ENCODE data around the gene CBX4. TPM values are rescaled to one million over a fixed set of nuclear protein-coding genes. Genes with fewer than 3 reads are reported as not detected.
A peak's percentile ranks its signal among the peaks of the same experiment; 100 is the strongest.

CBX4 gene
- total RNA-seq, 4 donors from 2014 or later = 5.5 to 16.6 (median 10.6) TPM

DNA sequence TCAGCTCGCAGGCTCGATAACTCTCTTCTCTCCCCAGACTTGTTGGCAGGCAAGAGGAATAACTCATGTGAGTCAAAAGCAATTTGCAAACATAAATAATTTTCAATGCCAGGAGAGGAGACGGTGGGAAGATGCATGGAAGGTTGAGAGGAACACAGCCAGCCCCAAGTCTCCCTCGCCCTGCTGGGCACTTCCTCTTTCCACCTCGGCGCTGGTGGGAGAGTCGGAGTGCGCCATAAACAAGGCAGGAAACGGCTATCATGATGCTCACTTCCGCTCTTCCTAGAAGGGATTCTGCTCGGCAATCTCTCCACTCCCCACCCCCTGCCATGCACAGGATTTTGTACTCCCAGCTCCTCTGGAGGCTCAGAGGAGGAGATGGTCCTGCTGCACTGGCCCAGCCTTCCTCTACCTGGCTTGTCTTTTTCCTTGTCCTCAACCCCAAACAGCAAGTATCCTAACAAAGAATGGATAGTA, 13.0 kb downstream of the CBX4 start:
- ATAC-seq (ENCODE audit: low FRiP score) (peak; percentile 24), DNase-seq (ENCODE audit: low spot score) (no peak)
- TF ChIP-seq, protein P1, sequence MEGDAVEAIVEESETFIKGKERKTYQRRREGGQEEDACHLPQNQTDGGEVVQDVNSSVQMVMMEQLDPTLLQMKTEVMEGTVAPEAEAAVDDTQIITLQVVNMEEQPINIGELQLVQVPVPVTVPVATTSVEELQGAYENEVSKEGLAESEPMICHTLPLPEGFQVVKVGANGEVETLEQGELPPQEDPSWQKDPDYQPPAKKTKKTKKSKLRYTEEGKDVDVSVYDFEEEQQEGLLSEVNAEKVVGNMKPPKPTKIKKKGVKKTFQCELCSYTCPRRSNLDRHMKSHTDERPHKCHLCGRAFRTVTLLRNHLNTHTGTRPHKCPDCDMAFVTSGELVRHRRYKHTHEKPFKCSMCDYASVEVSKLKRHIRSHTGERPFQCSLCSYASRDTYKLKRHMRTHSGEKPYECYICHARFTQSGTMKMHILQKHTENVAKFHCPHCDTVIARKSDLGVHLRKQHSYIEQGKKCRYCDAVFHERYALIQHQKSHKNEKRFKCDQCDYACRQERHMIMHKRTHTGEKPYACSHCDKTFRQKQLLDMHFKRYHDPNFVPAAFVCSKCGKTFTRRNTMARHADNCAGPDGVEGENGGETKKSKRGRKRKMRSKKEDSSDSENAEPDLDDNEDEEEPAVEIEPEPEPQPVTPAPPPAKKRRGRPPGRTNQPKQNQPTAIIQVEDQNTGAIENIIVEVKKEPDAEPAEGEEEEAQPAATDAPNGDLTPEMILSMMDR (IDR thresholded peaks at IDR 0.05) = no peak

DNA sequence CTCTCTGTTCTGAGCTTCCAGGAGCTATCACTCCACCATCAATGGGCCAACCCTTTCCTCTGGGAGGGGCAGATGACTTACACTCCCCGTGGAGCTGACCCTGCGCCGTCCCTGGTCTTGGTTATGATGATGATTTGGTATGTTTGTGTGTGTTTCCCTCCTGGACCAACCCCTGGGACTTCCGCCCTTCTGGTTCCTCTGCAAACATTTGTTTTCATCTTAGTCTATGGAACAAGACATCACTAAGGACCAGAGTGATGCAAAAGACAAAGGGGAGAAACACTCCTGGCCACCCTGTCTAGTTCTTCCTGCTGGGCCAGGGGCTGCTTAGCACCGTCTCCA, 13.7 kb downstream of the CBX4 start:
- DNase-seq (ENCODE audit: low spot score) (no peak), ATAC-seq (ENCODE audit: low FRiP score) (no peak)
- TF ChIP-seq, protein P1 (IDR thresholded peaks at IDR 0.05) = no peak

DNA sequence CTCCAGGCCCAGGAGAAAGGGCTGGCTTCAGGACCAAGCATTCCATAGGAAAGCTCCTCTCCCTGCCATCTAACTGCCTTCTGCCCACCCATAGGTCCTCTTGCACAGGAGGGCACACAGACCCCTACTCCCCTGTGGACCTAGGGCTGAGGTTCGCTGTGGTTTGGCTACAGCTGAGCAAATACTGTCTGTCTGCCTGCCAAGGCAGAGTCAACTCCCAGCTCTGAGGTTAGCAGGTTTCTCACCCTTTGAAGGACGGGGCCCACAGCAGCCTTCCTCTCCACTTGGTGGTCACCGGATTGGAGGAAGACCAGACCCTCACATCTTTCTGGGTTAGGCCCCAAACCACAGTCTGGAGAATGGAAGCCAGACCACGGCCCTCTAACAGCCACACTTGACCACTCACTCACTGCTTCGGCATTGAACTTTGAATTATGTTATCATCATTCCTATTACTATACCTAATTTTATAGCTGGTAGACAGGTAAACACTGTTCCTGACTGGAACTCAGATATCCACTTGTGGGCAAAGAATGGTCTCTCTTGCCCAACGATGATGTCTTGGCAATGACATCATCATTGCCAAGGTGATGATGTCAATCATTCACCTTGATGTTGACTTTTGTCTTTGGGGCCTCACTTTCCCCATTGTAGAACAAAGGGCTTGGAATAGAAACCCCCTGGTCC, 14.2 kb downstream of the CBX4 start:
- ATAC-seq (ENCODE audit: low FRiP score) (no peak), DNase-seq (ENCODE audit: low spot score) (no peak)
- TF ChIP-seq, protein P1 (IDR thresholded peaks at IDR 0.05) = no peak

DNA sequence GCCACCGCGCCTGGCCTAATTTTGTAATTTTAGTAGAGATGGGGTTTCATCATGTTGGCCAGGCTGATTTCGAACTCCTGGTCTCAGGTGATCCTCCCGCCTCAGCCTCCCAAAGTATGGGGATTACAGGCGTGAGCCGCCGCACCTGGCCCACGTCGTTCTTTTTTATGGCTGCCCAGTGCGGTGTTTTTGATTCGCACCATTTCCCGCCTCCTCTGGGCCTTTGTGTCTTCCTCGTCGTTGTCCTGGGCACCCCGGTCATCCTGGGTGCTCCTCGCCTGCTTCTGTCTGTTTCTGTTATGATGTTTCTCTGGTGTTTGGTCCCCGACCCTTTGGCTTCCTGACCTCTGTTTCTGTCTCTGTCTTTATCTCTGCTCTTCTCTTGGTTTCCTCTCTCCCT, 15.0 kb downstream of the CBX4 start:
- TF ChIP-seq, protein P1 (IDR thresholded peaks at IDR 0.05) = no peak
- ATAC-seq (ENCODE audit: low FRiP score) (no peak), DNase-seq (ENCODE audit: low spot score) (no peak)

DNA sequence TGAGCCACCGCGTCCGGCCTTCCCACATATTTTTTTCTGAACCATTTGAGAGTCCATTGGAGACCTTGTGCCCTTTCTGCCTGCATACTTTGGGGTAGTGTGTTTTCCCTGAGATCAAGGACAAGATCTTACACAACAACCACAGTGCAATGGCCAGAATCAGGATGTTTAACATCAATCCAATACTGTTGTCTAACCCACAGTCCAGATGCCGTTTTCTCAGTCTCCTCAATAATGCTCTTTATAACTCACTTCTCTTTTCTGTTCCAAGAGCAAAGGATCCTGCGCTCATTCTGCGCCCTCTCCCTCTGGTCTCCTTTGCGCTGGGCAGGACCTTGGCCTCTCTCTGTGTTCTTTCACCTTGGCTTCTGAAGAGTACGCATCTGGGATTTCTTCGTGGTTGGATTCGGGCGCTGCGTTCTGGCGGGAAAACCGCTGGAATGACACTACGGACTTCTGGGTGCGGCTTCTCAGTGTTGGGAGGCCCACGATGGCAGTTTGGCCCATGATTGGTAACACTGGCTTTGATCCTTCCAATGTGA, 16.6 kb downstream of the CBX4 start:
- no peak for DNase-seq (ENCODE audit: low spot score)
- no peak for ATAC-seq (ENCODE audit: low FRiP score)
- TF ChIP-seq, protein P1 (IDR thresholded peaks at IDR 0.05) = no peak

DNA sequence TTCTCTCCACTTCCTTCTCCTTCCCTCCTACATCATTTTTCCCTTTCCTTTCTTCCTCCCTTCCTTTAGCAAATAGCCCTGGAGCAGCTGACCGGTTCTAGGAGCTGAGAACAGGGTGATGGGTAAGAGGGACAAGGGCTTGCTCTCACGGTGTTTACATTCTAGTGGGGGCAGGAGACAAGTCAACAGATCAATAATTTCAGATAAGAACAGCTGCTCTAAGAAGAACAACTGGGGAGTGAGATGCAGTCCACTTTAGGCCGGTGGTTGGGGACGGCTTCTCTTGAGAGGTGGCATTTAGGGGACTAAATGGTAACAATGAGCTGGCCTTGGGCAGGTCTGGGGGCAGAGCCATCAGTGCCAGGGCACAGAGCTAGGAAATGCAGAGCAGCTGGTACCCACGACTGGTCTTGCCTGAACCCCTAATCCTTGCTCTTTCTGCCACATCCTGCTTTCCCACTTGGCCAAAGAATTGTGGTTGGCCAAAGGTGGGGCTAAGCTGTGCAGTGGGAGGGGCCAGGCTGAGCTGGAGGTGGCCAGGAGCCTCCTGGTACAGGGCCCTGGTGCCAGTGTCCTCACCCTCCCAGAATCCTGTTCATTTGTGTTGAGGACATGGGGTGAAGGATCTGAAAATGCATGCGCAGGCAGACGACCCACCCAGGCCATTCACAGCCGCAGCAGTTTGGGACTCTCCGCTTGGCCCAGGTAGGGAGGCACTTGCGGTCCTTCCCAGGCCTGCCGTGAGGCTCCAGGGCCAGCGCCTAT, 17.7 kb downstream of the CBX4 start:
- TF ChIP-seq, protein P1 (IDR thresholded peaks at IDR 0.05) = no peak
- no peak for DNase-seq (ENCODE audit: low spot score)
- ATAC-seq (ENCODE audit: low FRiP score) = no peak
